ENCODE data around the gene LMNTD1. TPM values are rescaled to one million over a fixed set of nuclear protein-coding genes. Genes with fewer than 3 reads are reported as not detected.

LMNTD1 gene
- total RNA-seq, 6 donors from 2014 or later = 1.6 to 17.8 (median 5.8) TPM; not detected in 1

- Histone ChIP-seq H3K9me3 (no peaks in the 10 kb centered on the region), H3K27ac (no peak overlapping the region), H3K36me3 (no peaks in the 10 kb centered on the region), H3K4me1 (no peaks in the 10 kb centered on the region), H3K27me3 (no peaks in the 10 kb centered on the region), H3K4me3 (no peak overlapping the region)
- ATAC-seq (ENCODE audit: low FRiP score in 2 of 2) (peak in 1 of 2 donors; percentile 45), DNase-seq (no peak)
- 36 to 41% methylated on average over 3 of the region's 3 CpGs for WGBS, 2 donors
- TF ChIP-seq POLR2A (IDR thresholded peaks at IDR 0.05) (no peak), POLR2AphosphoS5 (IDR thresholded peaks at IDR 0.05) (no peak), CTCF (IDR thresholded peaks at IDR 0.05) (no peak), EP300 (IDR thresholded peaks at IDR 0.05) (no peak)
These were observed 30.5 kb upstream of the LMNTD1 start for GRCh38 chr12:25583545-25583944.

DNA sequence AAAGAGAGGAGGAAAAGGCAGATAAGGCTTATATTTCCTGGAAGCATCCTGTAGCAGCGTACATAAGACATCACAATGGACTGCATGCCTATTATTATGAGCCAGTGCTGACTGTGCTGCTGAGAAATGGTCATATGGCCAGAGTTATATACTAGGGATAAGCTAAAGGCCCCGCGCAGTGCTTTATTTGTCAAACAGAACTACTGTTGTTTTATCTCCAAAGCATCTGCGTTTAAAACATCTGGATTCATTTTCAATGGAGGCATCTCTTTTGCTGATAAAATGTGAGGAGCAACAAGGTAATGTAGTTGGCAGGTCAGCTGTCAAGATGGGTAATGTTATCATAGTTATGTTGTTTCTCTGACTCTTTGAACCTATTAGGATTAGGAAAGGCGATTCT, 28.0 kb upstream of the LMNTD1 start:
- H3K27me3 ChIP-seq = no peaks in the 10 kb centered on the region
- ATAC-seq (ENCODE audit: low FRiP score in 2 of 2) (no peak), DNase-seq (no peak)
- WGBS, 2 donors = 85 to 89% methylated on average over 5 of the region's 5 CpGs
- no peak overlapping the region for H3K27ac ChIP-seq
- no peaks in the 10 kb centered on the region for H3K4me1 ChIP-seq
- no peak overlapping the region for H3K4me3 ChIP-seq
- H3K9me3 ChIP-seq = no peaks in the 10 kb centered on the region
- H3K36me3 ChIP-seq = no peaks in the 10 kb centered on the region
- no peak for TF ChIP-seq EP300 (IDR thresholded peaks at IDR 0.05)
- no peak for TF ChIP-seq POLR2AphosphoS5 (IDR thresholded peaks at IDR 0.05)
- TF ChIP-seq CTCF (IDR thresholded peaks at IDR 0.05) = no peak
- TF ChIP-seq POLR2A (IDR thresholded peaks at IDR 0.05) = no peak

DNA sequence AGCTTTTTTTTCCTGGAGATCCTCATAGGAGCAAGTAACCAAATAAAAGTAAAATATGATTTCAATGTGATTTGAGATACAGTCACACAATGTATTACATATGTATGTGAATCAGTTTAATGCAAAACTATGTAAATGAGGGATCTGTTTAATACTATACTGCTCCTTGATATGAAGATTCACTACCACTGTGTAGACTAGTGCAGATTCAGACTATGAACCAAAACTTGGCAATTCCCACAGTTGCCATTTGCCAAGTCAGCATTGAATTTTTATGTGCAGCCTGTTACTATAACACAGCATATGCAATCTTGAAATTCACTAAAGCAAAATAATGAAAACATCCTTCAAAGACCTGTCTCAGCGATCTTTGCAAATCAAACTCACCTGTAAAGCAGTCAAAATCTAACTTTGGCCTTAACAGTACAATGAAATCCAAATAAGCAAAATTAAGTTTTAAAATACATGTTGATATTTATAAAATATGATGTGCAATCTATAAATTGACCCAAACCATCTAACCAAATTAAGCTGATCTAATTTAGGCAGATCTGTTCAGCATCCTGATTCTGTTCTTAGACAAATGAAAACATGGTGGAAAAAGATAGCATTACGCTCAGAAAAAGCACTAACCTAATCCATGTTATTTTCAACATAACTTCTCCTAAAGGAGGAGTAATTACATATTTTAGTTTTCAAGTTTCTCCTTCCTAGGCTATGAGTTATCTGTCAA, 25.5 kb upstream of the LMNTD1 start:
- no peaks in the 10 kb centered on the region for H3K4me1 ChIP-seq
- TF ChIP-seq POLR2AphosphoS5 (IDR thresholded peaks at IDR 0.05) (no peak), CTCF (IDR thresholded peaks at IDR 0.05) (no peak), POLR2A (IDR thresholded peaks at IDR 0.05) (no peak), EP300 (IDR thresholded peaks at IDR 0.05) (no peak)
- no peak for DNase-seq
- WGBS, 2 donors = 94 to 96% methylated on average over 2 of the region's 2 CpGs
- no peak for ATAC-seq (ENCODE audit: low FRiP score in 2 of 2)
- no peaks in the 10 kb centered on the region for H3K9me3 ChIP-seq
- H3K36me3 ChIP-seq = no peaks in the 10 kb centered on the region
- no peak overlapping the region for H3K27ac ChIP-seq
- no peaks in the 10 kb centered on the region for H3K27me3 ChIP-seq
- H3K4me3 ChIP-seq = no peak overlapping the region

- no peaks in the 10 kb centered on the region for H3K27me3 ChIP-seq
- H3K27ac ChIP-seq = no peak overlapping the region
- no peaks in the 10 kb centered on the region for H3K36me3 ChIP-seq
- no peak for ATAC-seq (ENCODE audit: low FRiP score in 2 of 2)
- no peaks in the 10 kb centered on the region for H3K9me3 ChIP-seq
- no peak overlapping the region for H3K4me3 ChIP-seq
- 54 to 71% methylated on average over 1 of the region's 1 CpG for WGBS, 2 donors
- H3K4me1 ChIP-seq = no peaks in the 10 kb centered on the region
- DNase-seq = no peak
- no peak for TF ChIP-seq CTCF (IDR thresholded peaks at IDR 0.05)
- no peak for TF ChIP-seq EP300 (IDR thresholded peaks at IDR 0.05)
- TF ChIP-seq POLR2A (IDR thresholded peaks at IDR 0.05) = no peak
These were observed 21.7 kb upstream of the LMNTD1 start for GRCh38 chr12:25574761-25575160.

GRCh38 chr12:25573346-25573745, 20.3 kb upstream of the LMNTD1 start:
- Histone ChIP-seq H3K9me3 (peaks cover 0 to 6% (median 0%) of the 10 kb centered on the region in 4 donors), H3K4me3 (no peak overlapping the region), H3K36me3 (no peaks in the 10 kb centered on the region), H3K27me3 (no peaks in the 10 kb centered on the region), H3K27ac (no peak overlapping the region), H3K4me1 (no peaks in the 10 kb centered on the region)
- DNase-seq = no peak
- ATAC-seq (ENCODE audit: low FRiP score in 2 of 2) = no peak
- WGBS, 2 donors = 82 to 93% methylated on average over 4 of the region's 4 CpGs
- TF ChIP-seq POLR2AphosphoS5 (IDR thresholded peaks at IDR 0.05) = no peak
- no peak for TF ChIP-seq POLR2A (IDR thresholded peaks at IDR 0.05)
- no peak for TF ChIP-seq EP300 (IDR thresholded peaks at IDR 0.05)
- no peak for TF ChIP-seq CTCF (IDR thresholded peaks at IDR 0.05)

Measured in upper lobe of left lung (tissue), 6 donors.